Loucy (cell line): ENCODE data around the gene LTC4S.

ENCODE experiments used
- CTCF ChIP-seq: fragments of 200-600 bp; sonication (generic); conservative IDR thresholded peaks from 2 replicates; pipeline ENCODE4 v1.5.1; 2014; ENCODE audit warnings: mild to moderate bottlenecking, antibody characterized with exemption, low read length
- EZH2phosphoT487 ChIP-seq: fragments of 200-600 bp; IDR thresholded peaks from 2 replicates; pipeline ENCODE4 v1.6.1; 2018; ENCODE audit warnings: antibody characterized with exemption, mild to moderate bottlenecking, moderate library complexity, borderline replicate concordance

- TF ChIP-seq CTCF = no peak
- TF ChIP-seq EZH2phosphoT487 = no peak
Observed at GRCh38 chr5:179825655-179826182, 31.9 kb downstream of the LTC4S start.
